Astrocyte (in vitro differentiated cells and primary cell): Measurements from ENCODE around the gene TAL1. TPM values are rescaled to one million over a fixed set of nuclear protein-coding genes. Genes with fewer than 3 reads are reported as not detected.

ENCODE experiments used
- DNase-seq: peaks from one replicate; pipeline ENCODE4 v3.0.0-alpha.2; 2010; ENCODE audit warnings: low read depth
- FAIRE-seq: peaks from 2 replicates; lab custom pipeline; 2011; peaks lifted over from hg19 to GRCh38; lab: Jason Lieb, UNC
- H2AFZ ChIP-seq: 2 replicates; pipeline ENCODE4 v1.6.0; 2012; ENCODE audit warnings: low read depth, low read length, inconsistent platforms
- H3K27ac ChIP-seq: 2 replicates; pipeline ENCODE4 v1.5.1; 2011; ENCODE audit warnings: low read depth, low read length, inconsistent platforms
- H3K27me3 ChIP-seq: 2 replicates; pipeline ENCODE4 v1.6.0; 2011; ENCODE audit warnings: low read length, inconsistent platforms; ENCODE audit not compliant: insufficient read depth
- H3K36me3 ChIP-seq: 2 replicates; pipeline ENCODE4 v1.5.1; 2011; ENCODE audit warnings: low read length, inconsistent platforms; ENCODE audit not compliant: insufficient read depth
- H3K4me1 ChIP-seq: 2 replicates; pipeline ENCODE4 v1.5.1; 2011; ENCODE audit warnings: low read length, inconsistent platforms; ENCODE audit not compliant: insufficient read depth
- H3K4me2 ChIP-seq: 2 replicates; pipeline ENCODE4 v1.6.0; 2012; ENCODE audit warnings: low read length, inconsistent platforms
- H3K4me3 ChIP-seq: 2 replicates; pipeline ENCODE4 v1.5.1; 2011; ENCODE audit warnings: low read depth, mild to moderate bottlenecking, low read length, inconsistent platforms; ENCODE audit not compliant: insufficient read depth
- H3K79me2 ChIP-seq: 2 replicates; pipeline ENCODE4 v1.6.0; 2012; ENCODE audit warnings: mild to moderate bottlenecking, low read length, inconsistent platforms; ENCODE audit not compliant: insufficient read depth
- H3K9ac ChIP-seq: 2 replicates; pipeline ENCODE4 v1.6.0; 2012; ENCODE audit warnings: mild to moderate bottlenecking, low read length, inconsistent platforms
- H3K9me3 ChIP-seq: 2 replicates; pipeline ENCODE4 v1.5.1; 2012; ENCODE audit warnings: low read depth, mild to moderate bottlenecking, low read length, inconsistent platforms; ENCODE audit not compliant: insufficient read depth
- H4K20me1 ChIP-seq: 2 replicates; pipeline ENCODE4 v1.6.0; 2012; ENCODE audit warnings: low read length, inconsistent platforms; ENCODE audit not compliant: insufficient read depth
- H3K27ac Mint-ChIP-seq: one replicate; pipeline ENCODE4 v1.8.0; 2021; ENCODE audit warnings: mild to moderate bottlenecking, mixed read lengths; ENCODE audit not compliant: unreplicated experiment
- H3K27me3 Mint-ChIP-seq: one replicate; pipeline ENCODE4 v1.8.0; 2021; ENCODE audit warnings: low read depth, mixed read lengths; ENCODE audit not compliant: unreplicated experiment
- H3K36me3 Mint-ChIP-seq: one replicate; pipeline ENCODE4 v1.8.0; 2021; ENCODE audit warnings: low read depth, mixed read lengths; ENCODE audit not compliant: unreplicated experiment
- H3K4me1 Mint-ChIP-seq: one replicate; pipeline ENCODE4 v1.8.0; 2021; ENCODE audit warnings: low read depth, mixed read lengths; ENCODE audit not compliant: unreplicated experiment
- H3K4me3 Mint-ChIP-seq: one replicate; pipeline ENCODE4 v1.8.0; 2021; ENCODE audit warnings: mild to moderate bottlenecking, moderate library complexity, mixed read lengths; ENCODE audit not compliant: unreplicated experiment
- H3K9me3 Mint-ChIP-seq: one replicate; pipeline ENCODE4 v1.8.0; 2021; ENCODE audit warnings: mild to moderate bottlenecking, mixed read lengths; ENCODE audit not compliant: unreplicated experiment
- EZH2 ChIP-seq: IDR thresholded peaks from 2 replicates; pipeline ENCODE4 v1.6.1; 2012; ENCODE audit warnings: mild to moderate bottlenecking, low read length, inconsistent platforms; ENCODE audit not compliant: insufficient read depth
- total RNA-seq: library from RNA; stranded (reverse); gene quantifications from 2 replicates; pipeline ENCODE4 v1.2.1, GENCODE V29; 2021
- TF ChIP-seq, protein P1 (sequence below): IDR thresholded peaks from 2 replicates; pipeline ENCODE4 v1.5.1; 2011; ENCODE audit warnings: low read depth, mild to moderate bottlenecking, inconsistent platforms, low read length, moderate library complexity; ENCODE audit not compliant: insufficient read depth

The TAL1 gene
- total RNA-seq, 1 donor from 2014 or later = 0.14 TPM

DNA sequence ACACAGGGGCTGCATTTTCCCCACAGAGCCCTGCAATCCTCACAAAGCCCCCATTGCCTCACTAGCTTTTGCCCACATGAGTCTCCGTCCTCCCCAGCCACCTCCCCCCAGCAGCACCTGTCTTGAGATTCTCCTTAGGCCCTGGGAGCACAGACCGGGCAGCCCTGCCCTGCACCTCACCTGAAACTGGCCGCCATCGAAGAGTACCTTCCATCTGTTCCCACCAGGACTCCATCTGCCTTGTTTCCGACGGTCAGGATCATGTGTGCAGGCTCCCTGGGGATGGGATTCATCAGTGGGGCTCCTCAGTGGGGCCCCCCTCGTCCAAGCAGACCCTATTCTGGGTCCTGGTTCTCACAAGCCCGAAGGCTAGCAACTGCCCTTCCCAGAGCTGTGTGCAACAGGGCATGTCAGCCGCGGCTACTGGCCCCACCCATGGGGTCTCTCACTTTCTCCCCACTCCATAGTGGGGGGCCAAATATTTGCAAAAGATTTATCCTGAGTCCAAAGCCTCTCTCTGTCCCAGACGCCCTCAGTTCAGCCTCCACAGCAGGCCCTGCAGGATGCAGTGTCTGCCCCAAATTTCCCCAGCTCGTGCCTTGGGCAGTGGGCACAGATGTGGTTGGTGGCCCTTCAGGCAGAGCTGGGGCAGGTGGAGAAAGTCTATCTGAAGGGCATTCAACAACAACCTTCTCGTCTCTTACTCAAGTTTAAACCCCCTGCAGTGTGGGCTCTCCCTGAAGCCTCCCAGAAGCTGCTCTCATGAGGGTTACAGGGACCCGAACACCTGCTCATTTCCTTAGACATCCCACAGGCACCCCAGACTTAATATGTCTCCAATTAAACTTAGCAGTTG, 47.0 kb downstream of the TAL1 start:
- H3K9me3 Mint-ChIP-seq = peaks cover 2% of the 10 kb centered on the region
- Histone ChIP-seq H3K9me3 (no peaks in the 10 kb centered on the region), H3K9ac (no peak overlapping the region), H2AFZ (no peak overlapping the region), H4K20me1 (no peaks in the 10 kb centered on the region), H3K27ac (no peak overlapping the region), H3K4me3 (no peak overlapping the region), H3K27me3 (no peaks in the 10 kb centered on the region), H3K79me2 (no peaks in the 10 kb centered on the region), H3K4me2 (no peak overlapping the region), H3K4me1 (peaks cover 4% of the 10 kb centered on the region), H3K36me3 (no peaks in the 10 kb centered on the region)
- no peak for FAIRE-seq
- no peak for TF ChIP-seq EZH2
- TF ChIP-seq, protein P1, sequence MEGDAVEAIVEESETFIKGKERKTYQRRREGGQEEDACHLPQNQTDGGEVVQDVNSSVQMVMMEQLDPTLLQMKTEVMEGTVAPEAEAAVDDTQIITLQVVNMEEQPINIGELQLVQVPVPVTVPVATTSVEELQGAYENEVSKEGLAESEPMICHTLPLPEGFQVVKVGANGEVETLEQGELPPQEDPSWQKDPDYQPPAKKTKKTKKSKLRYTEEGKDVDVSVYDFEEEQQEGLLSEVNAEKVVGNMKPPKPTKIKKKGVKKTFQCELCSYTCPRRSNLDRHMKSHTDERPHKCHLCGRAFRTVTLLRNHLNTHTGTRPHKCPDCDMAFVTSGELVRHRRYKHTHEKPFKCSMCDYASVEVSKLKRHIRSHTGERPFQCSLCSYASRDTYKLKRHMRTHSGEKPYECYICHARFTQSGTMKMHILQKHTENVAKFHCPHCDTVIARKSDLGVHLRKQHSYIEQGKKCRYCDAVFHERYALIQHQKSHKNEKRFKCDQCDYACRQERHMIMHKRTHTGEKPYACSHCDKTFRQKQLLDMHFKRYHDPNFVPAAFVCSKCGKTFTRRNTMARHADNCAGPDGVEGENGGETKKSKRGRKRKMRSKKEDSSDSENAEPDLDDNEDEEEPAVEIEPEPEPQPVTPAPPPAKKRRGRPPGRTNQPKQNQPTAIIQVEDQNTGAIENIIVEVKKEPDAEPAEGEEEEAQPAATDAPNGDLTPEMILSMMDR = no peak
- no peak overlapping the region for H3K4me3 Mint-ChIP-seq
- H3K4me1 Mint-ChIP-seq = peaks cover 4% of the 10 kb centered on the region
- no peak overlapping the region for H3K27ac Mint-ChIP-seq
- H3K36me3 Mint-ChIP-seq = peaks cover 3% of the 10 kb centered on the region
- H3K27me3 Mint-ChIP-seq = peaks cover 49% of the 10 kb centered on the region
- DNase-seq = no peak

DNA sequence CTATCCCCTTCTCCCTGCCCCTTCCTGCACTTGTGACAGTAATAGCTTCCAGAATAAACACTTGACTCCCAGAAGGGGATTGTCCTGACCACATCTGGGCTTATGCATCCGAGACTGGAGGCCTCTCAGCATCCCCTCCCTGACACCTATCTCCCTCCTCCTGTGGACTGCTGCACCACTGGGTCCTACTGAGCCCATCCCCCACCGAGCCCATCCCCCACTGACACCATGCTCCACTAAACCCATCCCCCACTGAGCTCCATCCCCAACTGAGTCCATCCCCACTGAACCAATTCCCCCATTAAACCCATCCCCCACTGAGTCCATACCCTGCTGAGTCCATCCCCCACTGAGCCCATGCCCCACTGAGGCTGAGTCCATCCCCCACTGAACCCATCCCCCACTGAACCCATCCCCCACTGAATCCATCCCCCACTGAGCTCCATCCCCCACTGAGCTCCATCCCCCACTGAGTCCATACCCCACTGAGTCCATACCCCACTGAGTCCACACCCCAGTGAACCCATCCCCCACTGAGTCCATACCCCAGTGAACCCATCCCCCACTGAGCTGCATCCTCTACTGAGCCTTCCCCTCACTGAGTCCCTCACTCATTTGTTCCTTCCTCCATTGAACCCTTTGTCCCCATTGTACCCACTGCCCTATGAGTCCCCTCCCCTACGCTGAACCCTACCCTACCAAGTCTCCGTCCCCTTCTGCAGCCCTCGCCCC, 47.8 kb downstream of the TAL1 start:
- peaks cover 3% of the 10 kb centered on the region for H3K36me3 Mint-ChIP-seq
- H3K4me1 Mint-ChIP-seq = peaks cover 9% of the 10 kb centered on the region
- H3K4me3 Mint-ChIP-seq = no peak overlapping the region
- Histone ChIP-seq H3K27me3 (no peaks in the 10 kb centered on the region), H3K9ac (no peak overlapping the region), H3K9me3 (no peaks in the 10 kb centered on the region), H3K4me1 (peaks cover 4% of the 10 kb centered on the region), H3K79me2 (no peaks in the 10 kb centered on the region), H3K4me2 (no peak overlapping the region), H3K27ac (no peak overlapping the region), H2AFZ (no peak overlapping the region), H3K36me3 (no peaks in the 10 kb centered on the region), H3K4me3 (no peak overlapping the region), H4K20me1 (no peaks in the 10 kb centered on the region)
- H3K27ac Mint-ChIP-seq = no peak overlapping the region
- no peak for FAIRE-seq
- TF ChIP-seq, protein P1 = no peak
- TF ChIP-seq EZH2 = no peak
- peaks cover 2% of the 10 kb centered on the region for H3K9me3 Mint-ChIP-seq
- no peak for DNase-seq
- H3K27me3 Mint-ChIP-seq = peaks cover 44% of the 10 kb centered on the region
